ENCODE measurements around the gene TMEM131. TPM values are rescaled to one million over a fixed set of nuclear protein-coding genes. Genes with fewer than 3 reads are reported as not detected.

Gene TMEM131, protein sequence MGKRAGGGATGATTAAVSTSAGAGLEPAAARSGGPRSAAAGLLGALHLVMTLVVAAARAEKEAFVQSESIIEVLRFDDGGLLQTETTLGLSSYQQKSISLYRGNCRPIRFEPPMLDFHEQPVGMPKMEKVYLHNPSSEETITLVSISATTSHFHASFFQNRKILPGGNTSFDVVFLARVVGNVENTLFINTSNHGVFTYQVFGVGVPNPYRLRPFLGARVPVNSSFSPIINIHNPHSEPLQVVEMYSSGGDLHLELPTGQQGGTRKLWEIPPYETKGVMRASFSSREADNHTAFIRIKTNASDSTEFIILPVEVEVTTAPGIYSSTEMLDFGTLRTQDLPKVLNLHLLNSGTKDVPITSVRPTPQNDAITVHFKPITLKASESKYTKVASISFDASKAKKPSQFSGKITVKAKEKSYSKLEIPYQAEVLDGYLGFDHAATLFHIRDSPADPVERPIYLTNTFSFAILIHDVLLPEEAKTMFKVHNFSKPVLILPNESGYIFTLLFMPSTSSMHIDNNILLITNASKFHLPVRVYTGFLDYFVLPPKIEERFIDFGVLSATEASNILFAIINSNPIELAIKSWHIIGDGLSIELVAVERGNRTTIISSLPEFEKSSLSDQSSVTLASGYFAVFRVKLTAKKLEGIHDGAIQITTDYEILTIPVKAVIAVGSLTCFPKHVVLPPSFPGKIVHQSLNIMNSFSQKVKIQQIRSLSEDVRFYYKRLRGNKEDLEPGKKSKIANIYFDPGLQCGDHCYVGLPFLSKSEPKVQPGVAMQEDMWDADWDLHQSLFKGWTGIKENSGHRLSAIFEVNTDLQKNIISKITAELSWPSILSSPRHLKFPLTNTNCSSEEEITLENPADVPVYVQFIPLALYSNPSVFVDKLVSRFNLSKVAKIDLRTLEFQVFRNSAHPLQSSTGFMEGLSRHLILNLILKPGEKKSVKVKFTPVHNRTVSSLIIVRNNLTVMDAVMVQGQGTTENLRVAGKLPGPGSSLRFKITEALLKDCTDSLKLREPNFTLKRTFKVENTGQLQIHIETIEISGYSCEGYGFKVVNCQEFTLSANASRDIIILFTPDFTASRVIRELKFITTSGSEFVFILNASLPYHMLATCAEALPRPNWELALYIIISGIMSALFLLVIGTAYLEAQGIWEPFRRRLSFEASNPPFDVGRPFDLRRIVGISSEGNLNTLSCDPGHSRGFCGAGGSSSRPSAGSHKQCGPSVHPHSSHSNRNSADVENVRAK (N-terminal part only)
- total RNA-seq (2021) = 18.6 to 21.9 TPM (median 19.4 TPM) in 3 replicates
- Bru-seq, nascent RNA = percentile 73 among the genes with signal in this experiment
- long read RNA-seq, experiment 1, full-length matches to known transcripts = 22 of 64 reads
- long read RNA-seq, experiment 1, partial matches to known transcripts = 26 of 64 reads
- long read RNA-seq, experiment 1, other reads (novel, unspliced or antisense) = 16 of 64 reads
- long read RNA-seq, experiment 2, partial matches to known transcripts = 12 of 24 reads
- long read RNA-seq, experiment 2, other reads (novel, unspliced or antisense) = 12 of 24 reads
- long read RNA-seq, experiment 3, partial matches to known transcripts = 3 of 3 reads
- long read RNA-seq, experiment 3, other reads (novel, unspliced or antisense) = 0 of 3 reads

DNA sequence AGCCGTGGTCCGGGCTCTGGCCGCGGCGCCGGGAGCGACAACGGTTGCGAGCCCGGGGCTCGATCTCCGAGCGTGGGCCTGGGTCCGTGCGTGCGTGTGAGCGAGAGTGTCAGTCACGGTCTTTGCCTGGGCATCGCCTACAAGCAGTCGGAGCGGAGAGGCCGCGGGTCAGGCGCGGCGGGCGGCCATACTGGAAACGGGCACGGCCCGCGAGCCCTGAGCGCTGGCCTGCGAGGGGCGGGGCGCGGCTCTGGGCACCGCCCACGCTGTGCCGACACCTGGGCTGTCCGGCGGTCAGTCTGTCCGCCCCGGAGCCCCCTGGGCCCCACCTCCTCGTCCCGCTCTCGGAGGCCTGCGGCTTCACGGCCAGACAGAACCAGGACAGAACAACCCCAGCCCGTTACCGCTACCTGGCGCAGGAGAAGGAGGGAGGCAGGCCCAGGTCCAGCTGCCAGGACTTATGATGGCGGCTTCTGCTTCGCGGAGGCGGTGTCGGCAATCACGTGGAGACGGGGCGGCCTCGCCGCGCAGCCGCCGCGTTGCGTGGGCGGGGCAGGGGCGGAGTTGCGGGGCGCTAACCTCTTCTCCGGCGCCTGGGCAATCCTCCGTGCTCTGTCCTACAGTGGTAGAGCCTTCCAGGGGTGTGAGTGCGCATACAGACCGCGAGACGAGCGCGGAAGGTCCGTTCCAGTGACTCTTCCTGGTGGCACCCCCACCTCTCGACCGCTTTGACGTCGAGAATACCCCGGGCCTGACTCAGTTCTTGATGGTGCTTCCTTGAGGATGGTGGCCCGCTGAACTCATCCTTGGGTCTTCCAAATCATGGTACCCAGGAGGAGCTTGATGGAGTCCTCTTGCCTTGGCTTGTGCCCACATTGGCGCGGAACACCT is at the start of gene TMEM131:
TMEM131 (minus strand) TSS at position 215 of the 891 bp plus-strand sequence. CDS start 286 bp downstream, outside the sequence.
- no peaks in the 10 kb centered on the region for H3K36me3 Mint-ChIP-seq
- POLR2A ChIA-PET = interaction anchor here (1.0 kb wide), 1 partner anchor 41 kb away, joined by 3 read pairs; no protein-coding TSS in a partner anchor
- H3K27me3 Mint-ChIP-seq (ENCODE audit: low read depth) = peaks cover 3% of the 10 kb centered on the region; the same call in 1 of the 2 replicates
- H3K9me3 Mint-ChIP-seq = no peaks in the 10 kb centered on the region
- peak within 1 kb of the TSS; percentile 70 for H3K27ac Mint-ChIP-seq
- peak within 1 kb of the TSS; percentile 94 for H3K4me3 Mint-ChIP-seq
- peak; percentile 94 for DNase-seq (ENCODE audit: low spot score)
- ATAC-seq = peak; percentile 87
- peaks cover 37% of the 10 kb centered on the region for H3K4me1 Mint-ChIP-seq
- CTCF ChIA-PET = no interaction called here
- TF ChIP-seq, protein P1, sequence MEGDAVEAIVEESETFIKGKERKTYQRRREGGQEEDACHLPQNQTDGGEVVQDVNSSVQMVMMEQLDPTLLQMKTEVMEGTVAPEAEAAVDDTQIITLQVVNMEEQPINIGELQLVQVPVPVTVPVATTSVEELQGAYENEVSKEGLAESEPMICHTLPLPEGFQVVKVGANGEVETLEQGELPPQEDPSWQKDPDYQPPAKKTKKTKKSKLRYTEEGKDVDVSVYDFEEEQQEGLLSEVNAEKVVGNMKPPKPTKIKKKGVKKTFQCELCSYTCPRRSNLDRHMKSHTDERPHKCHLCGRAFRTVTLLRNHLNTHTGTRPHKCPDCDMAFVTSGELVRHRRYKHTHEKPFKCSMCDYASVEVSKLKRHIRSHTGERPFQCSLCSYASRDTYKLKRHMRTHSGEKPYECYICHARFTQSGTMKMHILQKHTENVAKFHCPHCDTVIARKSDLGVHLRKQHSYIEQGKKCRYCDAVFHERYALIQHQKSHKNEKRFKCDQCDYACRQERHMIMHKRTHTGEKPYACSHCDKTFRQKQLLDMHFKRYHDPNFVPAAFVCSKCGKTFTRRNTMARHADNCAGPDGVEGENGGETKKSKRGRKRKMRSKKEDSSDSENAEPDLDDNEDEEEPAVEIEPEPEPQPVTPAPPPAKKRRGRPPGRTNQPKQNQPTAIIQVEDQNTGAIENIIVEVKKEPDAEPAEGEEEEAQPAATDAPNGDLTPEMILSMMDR (IDR thresholded peaks at IDR 0.05) = no peak
- TF ChIP-seq FOXK1 (CRISPR knock-in tag; IDR thresholded peaks at IDR 0.05) (peak; percentile 39; the same call in 1 of the 2 replicates), NFE2L1 (CRISPR knock-in tag; IDR thresholded peaks at IDR 0.05) (0 out of 2 replicates have a peak, but pooled peaks have one; percentile 55), KAT7 (CRISPR knock-in tag; IDR thresholded peaks at IDR 0.05; ENCODE audit: borderline replicate concordance) (peak; percentile 3; the same call in 1 of the 2 replicates), RELA (CRISPR knock-in tag; IDR thresholded peaks at IDR 0.05; ENCODE audit: borderline replicate concordance) (0 out of 2 replicates have a peak, but pooled peaks have one; percentile 59), PRRX2 (CRISPR knock-in tag; IDR thresholded peaks at IDR 0.05) (no peak), CREB1 (CRISPR knock-in tag; IDR thresholded peaks at IDR 0.05) (no peak), CREM (CRISPR knock-in tag; IDR thresholded peaks at IDR 0.05) (peak; percentile 42), NFYB (CRISPR knock-in tag; conservative IDR thresholded peaks at IDR 0.05; ENCODE audit: low read depth) (0 out of 2 replicates have a peak, but pooled peaks have one; percentile 15), ZNF263 (CRISPR knock-in tag; IDR thresholded peaks at IDR 0.05; ENCODE audit: low read depth) (no peak)
- TF ChIP-seq, protein P2, sequence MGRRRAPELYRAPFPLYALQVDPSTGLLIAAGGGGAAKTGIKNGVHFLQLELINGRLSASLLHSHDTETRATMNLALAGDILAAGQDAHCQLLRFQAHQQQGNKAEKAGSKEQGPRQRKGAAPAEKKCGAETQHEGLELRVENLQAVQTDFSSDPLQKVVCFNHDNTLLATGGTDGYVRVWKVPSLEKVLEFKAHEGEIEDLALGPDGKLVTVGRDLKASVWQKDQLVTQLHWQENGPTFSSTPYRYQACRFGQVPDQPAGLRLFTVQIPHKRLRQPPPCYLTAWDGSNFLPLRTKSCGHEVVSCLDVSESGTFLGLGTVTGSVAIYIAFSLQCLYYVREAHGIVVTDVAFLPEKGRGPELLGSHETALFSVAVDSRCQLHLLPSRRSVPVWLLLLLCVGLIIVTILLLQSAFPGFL (CRISPR knock-in tag; IDR thresholded peaks at IDR 0.05; ENCODE audit: borderline replicate concordance) = 0 out of 2 replicates have a peak, but pooled peaks have one; percentile 75
- TF ChIP-seq, protein P3, sequence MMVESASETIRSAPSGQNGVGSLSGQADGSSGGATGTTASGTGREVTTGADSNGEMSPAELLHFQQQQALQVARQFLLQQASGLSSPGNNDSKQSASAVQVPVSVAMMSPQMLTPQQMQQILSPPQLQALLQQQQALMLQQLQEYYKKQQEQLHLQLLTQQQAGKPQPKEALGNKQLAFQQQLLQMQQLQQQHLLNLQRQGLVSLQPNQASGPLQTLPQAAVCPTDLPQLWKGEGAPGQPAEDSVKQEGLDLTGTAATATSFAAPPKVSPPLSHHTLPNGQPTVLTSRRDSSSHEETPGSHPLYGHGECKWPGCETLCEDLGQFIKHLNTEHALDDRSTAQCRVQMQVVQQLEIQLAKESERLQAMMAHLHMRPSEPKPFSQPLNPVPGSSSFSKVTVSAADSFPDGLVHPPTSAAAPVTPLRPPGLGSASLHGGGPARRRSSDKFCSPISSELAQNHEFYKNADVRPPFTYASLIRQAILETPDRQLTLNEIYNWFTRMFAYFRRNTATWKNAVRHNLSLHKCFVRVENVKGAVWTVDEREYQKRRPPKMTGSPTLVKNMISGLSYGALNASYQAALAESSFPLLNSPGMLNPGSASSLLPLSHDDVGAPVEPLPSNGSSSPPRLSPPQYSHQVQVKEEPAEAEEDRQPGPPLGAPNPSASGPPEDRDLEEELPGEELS (CRISPR knock-in tag; IDR thresholded peaks at IDR 0.05) = peak; percentile 49; the same call in 1 of the 2 replicates
- TF ChIP-seq, protein P4, sequence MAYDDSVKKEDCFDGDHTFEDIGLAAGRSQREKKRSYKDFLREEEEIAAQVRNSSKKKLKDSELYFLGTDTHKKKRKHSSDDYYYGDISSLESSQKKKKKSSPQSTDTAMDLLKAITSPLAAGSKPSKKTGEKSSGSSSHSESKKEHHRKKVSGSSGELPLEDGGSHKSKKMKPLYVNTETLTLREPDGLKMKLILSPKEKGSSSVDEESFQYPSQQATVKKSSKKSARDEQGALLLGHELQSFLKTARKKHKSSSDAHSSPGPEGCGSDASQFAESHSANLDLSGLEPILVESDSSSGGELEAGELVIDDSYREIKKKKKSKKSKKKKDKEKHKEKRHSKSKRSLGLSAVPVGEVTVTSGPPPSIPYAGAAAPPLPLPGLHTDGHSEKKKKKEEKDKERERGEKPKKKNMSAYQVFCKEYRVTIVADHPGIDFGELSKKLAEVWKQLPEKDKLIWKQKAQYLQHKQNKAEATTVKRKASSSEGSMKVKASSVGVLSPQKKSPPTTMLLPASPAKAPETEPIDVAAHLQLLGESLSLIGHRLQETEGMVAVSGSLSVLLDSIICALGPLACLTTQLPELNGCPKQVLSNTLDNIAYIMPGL (CRISPR knock-in tag; IDR thresholded peaks at IDR 0.05) = 0 out of 2 replicates have a peak, but pooled peaks have one; percentile 33
- TF ChIP-seq, protein P5, sequence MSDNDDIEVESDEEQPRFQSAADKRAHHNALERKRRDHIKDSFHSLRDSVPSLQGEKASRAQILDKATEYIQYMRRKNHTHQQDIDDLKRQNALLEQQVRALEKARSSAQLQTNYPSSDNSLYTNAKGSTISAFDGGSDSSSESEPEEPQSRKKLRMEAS (CRISPR knock-in tag; IDR thresholded peaks at IDR 0.05) = peak; percentile 72; the same call in 1 of the 2 replicates
- TF ChIP-seq, protein P6, sequence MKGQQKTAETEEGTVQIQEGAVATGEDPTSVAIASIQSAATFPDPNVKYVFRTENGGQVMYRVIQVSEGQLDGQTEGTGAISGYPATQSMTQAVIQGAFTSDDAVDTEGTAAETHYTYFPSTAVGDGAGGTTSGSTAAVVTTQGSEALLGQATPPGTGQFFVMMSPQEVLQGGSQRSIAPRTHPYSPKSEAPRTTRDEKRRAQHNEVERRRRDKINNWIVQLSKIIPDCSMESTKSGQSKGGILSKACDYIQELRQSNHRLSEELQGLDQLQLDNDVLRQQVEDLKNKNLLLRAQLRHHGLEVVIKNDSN (CRISPR knock-in tag; IDR thresholded peaks at IDR 0.05) = peak; percentile 99
- TF ChIP-seq, protein P7, sequence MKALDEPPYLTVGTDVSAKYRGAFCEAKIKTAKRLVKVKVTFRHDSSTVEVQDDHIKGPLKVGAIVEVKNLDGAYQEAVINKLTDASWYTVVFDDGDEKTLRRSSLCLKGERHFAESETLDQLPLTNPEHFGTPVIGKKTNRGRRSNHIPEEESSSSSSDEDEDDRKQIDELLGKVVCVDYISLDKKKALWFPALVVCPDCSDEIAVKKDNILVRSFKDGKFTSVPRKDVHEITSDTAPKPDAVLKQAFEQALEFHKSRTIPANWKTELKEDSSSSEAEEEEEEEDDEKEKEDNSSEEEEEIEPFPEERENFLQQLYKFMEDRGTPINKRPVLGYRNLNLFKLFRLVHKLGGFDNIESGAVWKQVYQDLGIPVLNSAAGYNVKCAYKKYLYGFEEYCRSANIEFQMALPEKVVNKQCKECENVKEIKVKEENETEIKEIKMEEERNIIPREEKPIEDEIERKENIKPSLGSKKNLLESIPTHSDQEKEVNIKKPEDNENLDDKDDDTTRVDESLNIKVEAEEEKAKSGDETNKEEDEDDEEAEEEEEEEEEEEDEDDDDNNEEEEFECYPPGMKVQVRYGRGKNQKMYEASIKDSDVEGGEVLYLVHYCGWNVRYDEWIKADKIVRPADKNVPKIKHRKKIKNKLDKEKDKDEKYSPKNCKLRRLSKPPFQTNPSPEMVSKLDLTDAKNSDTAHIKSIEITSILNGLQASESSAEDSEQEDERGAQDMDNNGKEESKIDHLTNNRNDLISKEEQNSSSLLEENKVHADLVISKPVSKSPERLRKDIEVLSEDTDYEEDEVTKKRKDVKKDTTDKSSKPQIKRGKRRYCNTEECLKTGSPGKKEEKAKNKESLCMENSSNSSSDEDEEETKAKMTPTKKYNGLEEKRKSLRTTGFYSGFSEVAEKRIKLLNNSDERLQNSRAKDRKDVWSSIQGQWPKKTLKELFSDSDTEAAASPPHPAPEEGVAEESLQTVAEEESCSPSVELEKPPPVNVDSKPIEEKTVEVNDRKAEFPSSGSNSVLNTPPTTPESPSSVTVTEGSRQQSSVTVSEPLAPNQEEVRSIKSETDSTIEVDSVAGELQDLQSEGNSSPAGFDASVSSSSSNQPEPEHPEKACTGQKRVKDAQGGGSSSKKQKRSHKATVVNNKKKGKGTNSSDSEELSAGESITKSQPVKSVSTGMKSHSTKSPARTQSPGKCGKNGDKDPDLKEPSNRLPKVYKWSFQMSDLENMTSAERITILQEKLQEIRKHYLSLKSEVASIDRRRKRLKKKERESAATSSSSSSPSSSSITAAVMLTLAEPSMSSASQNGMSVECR (CRISPR knock-in tag; IDR thresholded peaks at IDR 0.05; ENCODE audit: borderline replicate concordance) = no peak

All from WTC11 (cell line).